ENCODE results near the gene NPTX1. TPM values are rescaled to one million over a fixed set of nuclear protein-coding genes. Genes with fewer than 3 reads are reported as not detected.

Gene NPTX1
- total and polyA plus RNA-seq, 2 of the 13 experiments (the other 11 are each of a cell fraction or from before 2014, with no cell fraction given) = 0.01 TPM; not detected in 1

- TF ChIP-seq, protein P1, sequence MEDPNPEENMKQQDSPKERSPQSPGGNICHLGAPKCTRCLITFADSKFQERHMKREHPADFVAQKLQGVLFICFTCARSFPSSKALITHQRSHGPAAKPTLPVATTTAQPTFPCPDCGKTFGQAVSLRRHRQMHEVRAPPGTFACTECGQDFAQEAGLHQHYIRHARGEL (CRISPR knock-in tag; IDR thresholded peaks at IDR 0.05) = no peak
- TF ChIP-seq PHB2 (IDR thresholded peaks at IDR 0.05; ENCODE audit: partially characterized antibody) = no peak
- TF ChIP-seq, protein P2, sequence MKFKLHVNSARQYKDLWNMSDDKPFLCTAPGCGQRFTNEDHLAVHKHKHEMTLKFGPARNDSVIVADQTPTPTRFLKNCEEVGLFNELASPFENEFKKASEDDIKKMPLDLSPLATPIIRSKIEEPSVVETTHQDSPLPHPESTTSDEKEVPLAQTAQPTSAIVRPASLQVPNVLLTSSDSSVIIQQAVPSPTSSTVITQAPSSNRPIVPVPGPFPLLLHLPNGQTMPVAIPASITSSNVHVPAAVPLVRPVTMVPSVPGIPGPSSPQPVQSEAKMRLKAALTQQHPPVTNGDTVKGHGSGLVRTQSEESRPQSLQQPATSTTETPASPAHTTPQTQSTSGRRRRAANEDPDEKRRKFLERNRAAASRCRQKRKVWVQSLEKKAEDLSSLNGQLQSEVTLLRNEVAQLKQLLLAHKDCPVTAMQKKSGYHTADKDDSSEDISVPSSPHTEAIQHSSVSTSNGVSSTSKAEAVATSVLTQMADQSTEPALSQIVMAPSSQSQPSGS (CRISPR knock-in tag; IDR thresholded peaks at IDR 0.05) = no peak
- no peak for TF ChIP-seq RELA (CRISPR knock-in tag; IDR thresholded peaks at IDR 0.05)
Observed at GRCh38 chr17:80480248-80480647, 3.8 kb upstream of the NPTX1 start (continued).

GRCh38 chr17:80479246-80479566, 2.8 kb upstream of the NPTX1 start:
- H3K27ac ChIP-seq (ENCODE audit: extremely low read length, insufficient read depth, low read length) = no peak overlapping the region
- H3K9ac ChIP-seq (ENCODE audit: insufficient read depth, low read depth, low read length) = no peak overlapping the region
- no TSS peak for BruUV-seq (replicated peaks)
- DNase-seq (ENCODE audit: low spot score) = no peak
- H3K79me2 ChIP-seq (ENCODE audit: insufficient read depth, low read length) = no peaks in the 10 kb centered on the region
- in situ Hi-C loops (cut with HindIII; ENCODE audit: extremely low pct_ligation_motif_present, low pct_unique_long_range_greater_than_20kb) (no loop called here), intact Hi-C loops (cut with micrococcal nuclease; ENCODE audit: unreplicated experiment) (loop anchor here (5.0 kb wide), 1 partner anchor 908 kb away; no protein-coding TSS in a partner anchor)
- no peak overlapping the region for H3K4me3 ChIP-seq (replicated peaks in 1 of 3; ENCODE audit: insufficient read depth in 1 of 3, low read depth in 2 of 3, low read length in 3 of 3)
- no peak overlapping the region for H3K4me2 ChIP-seq (ENCODE audit: low read depth, low read length)
- no peaks in the 10 kb centered on the region for H3K9me3 ChIP-seq (ENCODE audit: low read length)
- H4K20me1 ChIP-seq (ENCODE audit: insufficient read depth, low read length) = peaks cover 14% of the 10 kb centered on the region; the same call in 1 of the 2 replicates
- FAIRE-seq = no peak
- no peak overlapping the region for H2AFZ ChIP-seq (ENCODE audit: low read length)
- ATAC-seq = no peak
- peaks cover 51 to 96% of the 10 kb centered on the region in 2 experiments for H3K27me3 ChIP-seq (ENCODE audit: control insufficient read depth in 1 of 2, insufficient read depth in 2 of 2, low read length in 2 of 2)
- TF ChIP-seq, protein P3, sequence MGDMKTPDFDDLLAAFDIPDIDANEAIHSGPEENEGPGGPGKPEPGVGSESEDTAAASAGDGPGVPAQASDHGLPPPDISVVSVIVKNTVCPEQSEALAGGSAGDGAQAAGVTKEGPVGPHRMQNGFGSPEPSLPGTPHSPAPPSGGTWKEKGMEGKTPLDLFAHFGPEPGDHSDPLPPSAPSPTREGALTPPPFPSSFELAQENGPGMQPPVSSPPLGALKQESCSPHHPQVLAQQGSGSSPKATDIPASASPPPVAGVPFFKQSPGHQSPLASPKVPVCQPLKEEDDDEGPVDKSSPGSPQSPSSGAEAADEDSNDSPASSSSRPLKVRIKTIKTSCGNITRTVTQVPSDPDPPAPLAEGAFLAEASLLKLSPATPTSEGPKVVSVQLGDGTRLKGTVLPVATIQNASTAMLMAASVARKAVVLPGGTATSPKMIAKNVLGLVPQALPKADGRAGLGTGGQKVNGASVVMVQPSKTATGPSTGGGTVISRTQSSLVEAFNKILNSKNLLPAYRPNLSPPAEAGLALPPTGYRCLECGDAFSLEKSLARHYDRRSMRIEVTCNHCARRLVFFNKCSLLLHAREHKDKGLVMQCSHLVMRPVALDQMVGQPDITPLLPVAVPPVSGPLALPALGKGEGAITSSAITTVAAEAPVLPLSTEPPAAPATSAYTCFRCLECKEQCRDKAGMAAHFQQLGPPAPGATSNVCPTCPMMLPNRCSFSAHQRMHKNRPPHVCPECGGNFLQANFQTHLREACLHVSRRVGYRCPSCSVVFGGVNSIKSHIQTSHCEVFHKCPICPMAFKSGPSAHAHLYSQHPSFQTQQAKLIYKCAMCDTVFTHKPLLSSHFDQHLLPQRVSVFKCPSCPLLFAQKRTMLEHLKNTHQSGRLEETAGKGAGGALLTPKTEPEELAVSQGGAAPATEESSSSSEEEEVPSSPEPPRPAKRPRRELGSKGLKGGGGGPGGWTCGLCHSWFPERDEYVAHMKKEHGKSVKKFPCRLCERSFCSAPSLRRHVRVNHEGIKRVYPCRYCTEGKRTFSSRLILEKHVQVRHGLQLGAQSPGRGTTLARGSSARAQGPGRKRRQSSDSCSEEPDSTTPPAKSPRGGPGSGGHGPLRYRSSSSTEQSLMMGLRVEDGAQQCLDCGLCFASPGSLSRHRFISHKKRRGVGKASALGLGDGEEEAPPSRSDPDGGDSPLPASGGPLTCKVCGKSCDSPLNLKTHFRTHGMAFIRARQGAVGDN (CRISPR knock-in tag; IDR thresholded peaks at IDR 0.05) = no peak
- TF ChIP-seq POGZ (CRISPR knock-in tag; IDR thresholded peaks at IDR 0.05) = no peak
- TF ChIP-seq CEBPB (IDR thresholded peaks at IDR 0.05; ENCODE audit: borderline replicate concordance, low read depth, low read length) = peak; percentile 70; the same call in 1 of the 2 replicates
- TF ChIP-seq CEBPG (CRISPR knock-in tag; IDR thresholded peaks at IDR 0.05) = 0 out of 2 replicates have a peak, but pooled peaks have one; percentile 14
- H3K4me1 ChIP-seq (ENCODE audit: insufficient read depth, low read length) = peaks cover 33% of the 10 kb centered on the region
- WGBS (ENCODE audit: low lambda C conversion rate) = 39% methylated on average over 9 of the region's 9 CpGs
- H3K36me3 ChIP-seq (replicated peaks in 1 of 2; ENCODE audit: control insufficient read depth in 1 of 2, insufficient read depth in 2 of 2, low read length in 2 of 2) = no peaks in the 10 kb centered on the region
- ChIA-PET CTCF (ENCODE audit: low intra/inter-chr PET ratio, low total read pairs) (interaction anchor here (3.5 kb wide), 1 partner anchor 96 kb away, joined by 25 read pairs; no protein-coding TSS in a partner anchor), POLR2A (interaction anchor here (1.2 kb wide), 1 partner anchor 24 kb away, joined by 3 read pairs; no protein-coding TSS in a partner anchor)
